ENCODE results near the gene TUT4. TPM values are rescaled to one million over a fixed set of nuclear protein-coding genes. Genes with fewer than 3 reads are reported as not detected.

The TUT4 gene
- polyA plus RNA-seq, 3 donors: 4.3 to 24.2 (median 7.6) TPM

- TF ChIP-seq, protein P1, sequence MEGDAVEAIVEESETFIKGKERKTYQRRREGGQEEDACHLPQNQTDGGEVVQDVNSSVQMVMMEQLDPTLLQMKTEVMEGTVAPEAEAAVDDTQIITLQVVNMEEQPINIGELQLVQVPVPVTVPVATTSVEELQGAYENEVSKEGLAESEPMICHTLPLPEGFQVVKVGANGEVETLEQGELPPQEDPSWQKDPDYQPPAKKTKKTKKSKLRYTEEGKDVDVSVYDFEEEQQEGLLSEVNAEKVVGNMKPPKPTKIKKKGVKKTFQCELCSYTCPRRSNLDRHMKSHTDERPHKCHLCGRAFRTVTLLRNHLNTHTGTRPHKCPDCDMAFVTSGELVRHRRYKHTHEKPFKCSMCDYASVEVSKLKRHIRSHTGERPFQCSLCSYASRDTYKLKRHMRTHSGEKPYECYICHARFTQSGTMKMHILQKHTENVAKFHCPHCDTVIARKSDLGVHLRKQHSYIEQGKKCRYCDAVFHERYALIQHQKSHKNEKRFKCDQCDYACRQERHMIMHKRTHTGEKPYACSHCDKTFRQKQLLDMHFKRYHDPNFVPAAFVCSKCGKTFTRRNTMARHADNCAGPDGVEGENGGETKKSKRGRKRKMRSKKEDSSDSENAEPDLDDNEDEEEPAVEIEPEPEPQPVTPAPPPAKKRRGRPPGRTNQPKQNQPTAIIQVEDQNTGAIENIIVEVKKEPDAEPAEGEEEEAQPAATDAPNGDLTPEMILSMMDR (IDR thresholded peaks at IDR 0.05): no peak
- H3K27ac Mint-ChIP-seq: no peak overlapping the region
- Histone ChIP-seq H3K27ac (ENCODE audit: low read depth in 1 of 2, low read length in 2 of 2) (no peak overlapping the region), H3K4me3 (replicated peaks in 1 of 3; ENCODE audit: low read depth in 2 of 3, low read length in 3 of 3) (no peak overlapping the region), H4K20me1 (ENCODE audit: insufficient read depth, low read length) (peaks cover 7% of the 10 kb centered on the region), H3K79me2 (ENCODE audit: insufficient read depth, low read length) (peaks cover 4% of the 10 kb centered on the region), H2AFZ (ENCODE audit: insufficient read depth, low read depth, low read length, poor library complexity, severe bottlenecking) (no peak overlapping the region), H3K27me3 (ENCODE audit: control insufficient read depth in 2 of 2, insufficient read depth in 2 of 2, low read length in 2 of 2) (no peaks in the 10 kb centered on the region), H3K36me3 (replicated peaks in 1 of 2; ENCODE audit: control insufficient read depth in 1 of 2, insufficient read depth in 2 of 2, low read length in 2 of 2) (peaks cover 30 to 80% of the 10 kb centered on the region in 2 donors), H3K9ac (ENCODE audit: insufficient read depth, low read length, poor library complexity, severe bottlenecking) (no peak overlapping the region), H3K9me3 (replicated peaks in 1 of 2; ENCODE audit: control insufficient read depth in 1 of 2, insufficient read depth in 1 of 2, low read length in 2 of 2) (no peaks in the 10 kb centered on the region), H3K4me1 (ENCODE audit: control insufficient read depth in 1 of 2, insufficient read depth in 2 of 2, low read length in 2 of 2) (peaks cover 0 to 11% of the 10 kb centered on the region in 2 donors), H3K4me2 (replicated peaks; ENCODE audit: extremely low read depth, low read length, poor library complexity, severe bottlenecking) (no peak overlapping the region)
- DNase-seq: no peak
- no peak overlapping the region for H3K4me3 Mint-ChIP-seq
- intact Hi-C loops (cut with micrococcal nuclease): no loop called here
- no CpG with 5 or more reads among the region's 2 CpGs for WGBS (ENCODE audit: insufficient coverage)
- no peaks in the 10 kb centered on the region for H3K9me3 Mint-ChIP-seq
- peaks cover 14% of the 10 kb centered on the region for H3K4me1 Mint-ChIP-seq
- peaks cover 49 to 62% of the 10 kb centered on the region in 2 donors for H3K36me3 Mint-ChIP-seq
- no peaks in the 10 kb centered on the region for H3K27me3 Mint-ChIP-seq (ENCODE audit: low read depth in 3 of 3)
Observed at GRCh38 chr1:52423055-52423454, 129.8 kb downstream of the TUT4 start.

- Histone ChIP-seq H3K9me3 (replicated peaks in 1 of 2; ENCODE audit: control insufficient read depth in 1 of 2, insufficient read depth in 1 of 2, low read length in 2 of 2) (no peaks in the 10 kb centered on the region), H3K9ac (ENCODE audit: insufficient read depth, low read length, poor library complexity, severe bottlenecking) (no peak overlapping the region), H3K36me3 (replicated peaks in 1 of 2; ENCODE audit: control insufficient read depth in 1 of 2, insufficient read depth in 2 of 2, low read length in 2 of 2) (peaks cover 51 to 94% of the 10 kb centered on the region in 2 donors), H4K20me1 (ENCODE audit: insufficient read depth, low read length) (peaks cover 7% of the 10 kb centered on the region), H3K27me3 (ENCODE audit: control insufficient read depth in 2 of 2, insufficient read depth in 2 of 2, low read length in 2 of 2) (no peaks in the 10 kb centered on the region), H3K27ac (ENCODE audit: low read depth in 1 of 2, low read length in 2 of 2) (no peak overlapping the region), H3K4me1 (ENCODE audit: control insufficient read depth in 1 of 2, insufficient read depth in 2 of 2, low read length in 2 of 2) (peaks cover 0 to 11% of the 10 kb centered on the region in 2 donors), H2AFZ (ENCODE audit: insufficient read depth, low read depth, low read length, poor library complexity, severe bottlenecking) (no peak overlapping the region), H3K4me3 (replicated peaks in 1 of 3; ENCODE audit: low read depth in 2 of 3, low read length in 3 of 3) (no peak overlapping the region), H3K4me2 (replicated peaks; ENCODE audit: extremely low read depth, low read length, poor library complexity, severe bottlenecking) (no peak overlapping the region), H3K79me2 (ENCODE audit: insufficient read depth, low read length) (peaks cover 4% of the 10 kb centered on the region)
- Mint-ChIP-seq H3K4me3 (no peak overlapping the region), H3K36me3 (peaks cover 60 to 75% of the 10 kb centered on the region in 2 donors), H3K27ac (no peak overlapping the region), H3K4me1 (peaks cover 12% of the 10 kb centered on the region), H3K9me3 (no peaks in the 10 kb centered on the region), H3K27me3 (ENCODE audit: low read depth in 3 of 3) (no peaks in the 10 kb centered on the region)
- TF ChIP-seq, protein P1 (IDR thresholded peaks at IDR 0.05): no peak
- DNase-seq: no peak
- WGBS (ENCODE audit: insufficient coverage): no CpG with 5 or more reads among the region's 1 CpG
- intact Hi-C loops (cut with micrococcal nuclease): no loop called here
Observed at GRCh38 chr1:52420713-52421112, 132.2 kb downstream of the TUT4 start.

Measured in CD14-positive monocyte (primary cell).